Esophagus squamous epithelium (tissue), 5 donors: ENCODE data around the gene ENOSF1. TPM values are rescaled to one million over a fixed set of nuclear protein-coding genes. Genes with fewer than 3 reads are reported as not detected.

Experiments
- DNase-seq: peaks from one replicate; lab custom pipeline; 2025; lab: John Stamatoyannopoulos, UW
- H3K27ac ChIP-seq, 4 donors: fragments of 200-600 bp; sonication (generic); one replicate each; pipeline ENCODE4 v1.5.1; 2016 to 2019; ENCODE audit warnings: mild to moderate bottlenecking in 1 of 4
- H3K27me3 ChIP-seq, 4 donors: fragments of 200-600 bp; sonication (generic); 1 replicate in 3 of 4; 2 replicates in 1 of 4; pipeline versions ENCODE4 v1.5.1 to v1.6.0; 2017 to 2021; ENCODE audit warnings: antibody characterized with exemption in 1 of 4
- H3K36me3 ChIP-seq, 3 donors: fragments of 200-600 bp; sonication (generic); one replicate each; pipeline ENCODE4 v1.5.1; 2016 to 2019
- H3K4me1 ChIP-seq, 3 donors: fragments of 200-600 bp; sonication (generic); one replicate each; pipeline ENCODE4 v1.5.1; 2017 to 2019
- H3K4me3 ChIP-seq, 4 donors: fragments of 200-600 bp; sonication (generic); 1 replicate in 3 of 4; 2 replicates in 1 of 4; pipeline ENCODE4 v1.5.1; 2016 to 2019; ENCODE audit warnings: mild to moderate bottlenecking in 2 of 4, moderate library complexity in 1 of 4
- H3K9me3 ChIP-seq, 3 donors: fragments of 200-600 bp; sonication (generic); one replicate each; pipeline ENCODE4 v1.5.1; 2016 to 2019
- CTCF ChIP-seq, 6 experiments: fragments of 450-650 bp in 4 of 6; fragments of 200-600 bp in 2 of 6; sonication (generic) in 2 of 6; IDR thresholded peaks; one replicate each; pipeline ENCODE4 v1.5.1; 2016 to 2019; ENCODE audit warnings: antibody characterized with exemption in 6 of 6, mild to moderate bottlenecking in 4 of 6, moderate library complexity in 4 of 6
- POLR2A ChIP-seq, 4 donors: fragments of 450-650 bp; IDR thresholded peaks; one replicate each; pipeline ENCODE4 v1.6.1; 2017; ENCODE audit warnings: antibody characterized with exemption in 4 of 4, mild to moderate bottlenecking in 4 of 4, moderate library complexity in 3 of 4
- WGBS, 2 donors: methylation state at CpG; one replicate each; pipeline ENCODE4 v1.1.5; 2018; 5-methylcytosine and 5-hydroxymethylcytosine counted together
- intact Hi-C: fragments of 100-400 bp; cut with DNase I; formaldehyde crosslinking; loops from one replicate; pipeline ENCODE4 v1.15.0; 2022
- total RNA-seq, 4 donors: library from RNA; depleted of rRNA; stranded (reverse); fragments of >200 nt; gene quantifications; one replicate each; pipeline ENCODE4 v1.1.0, GENCODE V29; 2016
- donor health status: DM: yes; HTN: yes; CAD: no.

ENOSF1 gene
- total RNA-seq, 4 donors from 2014 or later = 31.7 to 63.7 (median 47.1) TPM

- Histone ChIP-seq H3K27me3 (no peaks in the 10 kb centered on the region), H3K36me3 (peaks cover 16 to 99% (median 19%) of the 10 kb centered on the region in 3 donors), H3K27ac (no peak overlapping the region), H3K9me3 (no peaks in the 10 kb centered on the region), H3K4me1 (no peaks in the 10 kb centered on the region), H3K4me3 (no peak overlapping the region)
- WGBS, 2 donors = 87 to 94% methylated on average over 11 of the region's 15 CpGs
- TF ChIP-seq POLR2A (IDR thresholded peaks at IDR 0.05) = no peak
- TF ChIP-seq CTCF (IDR thresholded peaks at IDR 0.05) = no peak
- intact Hi-C loops = no loop called here
- DNase-seq = no peak
Measured at GRCh38 chr18:678482-679182, 33.8 kb downstream of the ENOSF1 start.

- TF ChIP-seq CTCF (IDR thresholded peaks at IDR 0.05) = no peak
- no peak for TF ChIP-seq POLR2A (IDR thresholded peaks at IDR 0.05)
- Histone ChIP-seq H3K9me3 (no peaks in the 10 kb centered on the region), H3K27ac (no peak overlapping the region), H3K4me1 (no peaks in the 10 kb centered on the region), H3K4me3 (no peak overlapping the region), H3K36me3 (peaks cover 16 to 99% (median 19%) of the 10 kb centered on the region in 3 donors), H3K27me3 (no peaks in the 10 kb centered on the region)
- intact Hi-C loops = no loop called here
- 75 to 82% methylated on average over 11 to 12 of the region's 14 CpGs for WGBS, 2 donors
- DNase-seq = no peak
Measured at GRCh38 chr18:677951-678381, 34.5 kb downstream of the ENOSF1 start.

- Histone ChIP-seq H3K9me3 (no peaks in the 10 kb centered on the region), H3K4me1 (no peaks in the 10 kb centered on the region), H3K4me3 (no peak overlapping the region), H3K27me3 (no peaks in the 10 kb centered on the region), H3K27ac (no peak overlapping the region), H3K36me3 (peaks cover 13 to 100% (median 17%) of the 10 kb centered on the region in 3 donors)
- TF ChIP-seq POLR2A (IDR thresholded peaks at IDR 0.05) = no peak
- no peak for TF ChIP-seq CTCF (IDR thresholded peaks at IDR 0.05)
- no peak for DNase-seq
- WGBS, 2 donors = 37 to 84% methylated on average over 4 of the region's 4 CpGs
- intact Hi-C loops = no loop called here
Measured at GRCh38 chr18:677145-677544, 35.3 kb downstream of the ENOSF1 start.

- TF ChIP-seq POLR2A (IDR thresholded peaks at IDR 0.05) (no peak), CTCF (IDR thresholded peaks at IDR 0.05) (no peak)
- 90 to 93% methylated on average over 3 of the region's 3 CpGs for WGBS, 2 donors
- no peaks in the 10 kb centered on the region for H3K4me1 ChIP-seq
- no peaks in the 10 kb centered on the region for H3K27me3 ChIP-seq
- H3K36me3 ChIP-seq = peaks cover 10 to 100% (median 13%) of the 10 kb centered on the region in 3 donors
- no peak for DNase-seq
- no peak overlapping the region for H3K4me3 ChIP-seq
- intact Hi-C loops = no loop called here
- no peaks in the 10 kb centered on the region for H3K9me3 ChIP-seq
- H3K27ac ChIP-seq = no peak overlapping the region
Measured at GRCh38 chr18:676736-677135, 35.7 kb downstream of the ENOSF1 start.

- no peaks in the 10 kb centered on the region for H3K9me3 ChIP-seq
- DNase-seq = no peak
- no peak overlapping the region for H3K27ac ChIP-seq
- no peaks in the 10 kb centered on the region for H3K4me1 ChIP-seq
- WGBS, 2 donors = 89 to 95% methylated on average over 3 to 5 of the region's 5 CpGs
- no peaks in the 10 kb centered on the region for H3K27me3 ChIP-seq
- H3K36me3 ChIP-seq = peaks cover 4 to 100% (median 6%) of the 10 kb centered on the region in 3 donors
- no peak overlapping the region for H3K4me3 ChIP-seq
- TF ChIP-seq POLR2A (IDR thresholded peaks at IDR 0.05) (no peak), CTCF (IDR thresholded peaks at IDR 0.05) (no peak)
- intact Hi-C loops = no loop called here
Measured at GRCh38 chr18:676069-676468, 36.4 kb downstream of the ENOSF1 start.
